Measurements from ENCODE around the gene DYNC1I2.
A peak's percentile ranks its signal among the peaks of the same experiment; 100 is the strongest.

Gene DYNC1I2

DNA sequence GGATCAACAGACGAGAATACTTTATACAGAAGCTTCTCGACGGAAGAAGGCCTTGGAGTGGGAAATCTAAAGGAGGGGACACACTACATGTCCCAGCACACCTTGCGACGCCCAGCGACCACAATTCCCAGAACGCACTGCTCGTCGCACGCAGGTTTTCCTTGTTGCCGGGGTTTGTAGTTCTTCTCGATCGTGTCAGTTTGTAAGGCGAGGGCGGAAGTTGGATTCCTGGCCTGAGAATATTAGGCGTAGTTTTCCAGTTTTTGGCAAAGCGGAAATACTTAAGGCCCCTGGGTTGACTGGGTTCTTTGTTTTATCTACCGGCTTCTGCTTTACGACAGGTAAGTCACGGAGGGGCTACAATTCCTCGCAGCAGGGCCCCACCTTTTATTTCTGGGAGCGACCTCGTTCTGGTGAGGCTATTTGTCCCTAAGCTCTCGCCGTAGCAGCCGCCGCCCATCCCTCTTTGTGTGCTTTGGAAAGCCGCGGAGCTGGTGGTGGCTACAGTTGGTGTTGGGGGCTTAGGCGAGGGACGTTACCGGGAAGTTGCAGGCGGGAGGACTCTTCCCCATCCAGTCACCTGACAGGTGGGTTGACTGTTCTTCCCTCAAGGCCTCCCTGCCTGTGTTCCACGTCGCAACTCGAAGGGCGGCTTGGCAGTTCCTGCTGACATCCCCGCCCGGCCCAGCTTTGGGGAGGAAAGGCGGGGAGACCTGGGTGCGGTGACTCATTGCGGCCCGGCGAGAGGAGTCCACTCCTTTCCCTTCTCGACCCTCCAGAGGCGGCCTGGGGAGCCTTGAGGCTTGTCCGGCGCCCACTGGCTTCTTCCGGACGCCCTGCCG lies at the start of gene DYNC1I2:
Gene DYNC1I2, plus strand, starts transcription at position 183 of the 842 bp plus-strand sequence. CDS start 2,687 bp downstream, outside the sequence.
- peak; percentile 97 for DNase-seq (ENCODE audit: low read depth)
- TF ChIP-seq, protein P1, sequence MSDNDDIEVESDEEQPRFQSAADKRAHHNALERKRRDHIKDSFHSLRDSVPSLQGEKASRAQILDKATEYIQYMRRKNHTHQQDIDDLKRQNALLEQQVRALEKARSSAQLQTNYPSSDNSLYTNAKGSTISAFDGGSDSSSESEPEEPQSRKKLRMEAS (IDR thresholded peaks at IDR 0.05; ENCODE audit: low read depth, low read length) = peak; percentile 49
- TF ChIP-seq MYC (IDR thresholded peaks at IDR 0.05; ENCODE audit: low read depth, low read length) = peak; percentile 76
- TF ChIP-seq POLR2A (IDR thresholded peaks at IDR 0.05; ENCODE audit: extremely low read depth, insufficient read length) = peak; percentile 25
- TF ChIP-seq, protein P2, sequence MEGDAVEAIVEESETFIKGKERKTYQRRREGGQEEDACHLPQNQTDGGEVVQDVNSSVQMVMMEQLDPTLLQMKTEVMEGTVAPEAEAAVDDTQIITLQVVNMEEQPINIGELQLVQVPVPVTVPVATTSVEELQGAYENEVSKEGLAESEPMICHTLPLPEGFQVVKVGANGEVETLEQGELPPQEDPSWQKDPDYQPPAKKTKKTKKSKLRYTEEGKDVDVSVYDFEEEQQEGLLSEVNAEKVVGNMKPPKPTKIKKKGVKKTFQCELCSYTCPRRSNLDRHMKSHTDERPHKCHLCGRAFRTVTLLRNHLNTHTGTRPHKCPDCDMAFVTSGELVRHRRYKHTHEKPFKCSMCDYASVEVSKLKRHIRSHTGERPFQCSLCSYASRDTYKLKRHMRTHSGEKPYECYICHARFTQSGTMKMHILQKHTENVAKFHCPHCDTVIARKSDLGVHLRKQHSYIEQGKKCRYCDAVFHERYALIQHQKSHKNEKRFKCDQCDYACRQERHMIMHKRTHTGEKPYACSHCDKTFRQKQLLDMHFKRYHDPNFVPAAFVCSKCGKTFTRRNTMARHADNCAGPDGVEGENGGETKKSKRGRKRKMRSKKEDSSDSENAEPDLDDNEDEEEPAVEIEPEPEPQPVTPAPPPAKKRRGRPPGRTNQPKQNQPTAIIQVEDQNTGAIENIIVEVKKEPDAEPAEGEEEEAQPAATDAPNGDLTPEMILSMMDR (IDR thresholded peaks at IDR 0.05; ENCODE audit: low read depth, low read length) = no peak
- H3K4me3 ChIP-seq (ENCODE audit: low read depth, low read length) = peak within 1 kb of the TSS; percentile 95

DNA sequence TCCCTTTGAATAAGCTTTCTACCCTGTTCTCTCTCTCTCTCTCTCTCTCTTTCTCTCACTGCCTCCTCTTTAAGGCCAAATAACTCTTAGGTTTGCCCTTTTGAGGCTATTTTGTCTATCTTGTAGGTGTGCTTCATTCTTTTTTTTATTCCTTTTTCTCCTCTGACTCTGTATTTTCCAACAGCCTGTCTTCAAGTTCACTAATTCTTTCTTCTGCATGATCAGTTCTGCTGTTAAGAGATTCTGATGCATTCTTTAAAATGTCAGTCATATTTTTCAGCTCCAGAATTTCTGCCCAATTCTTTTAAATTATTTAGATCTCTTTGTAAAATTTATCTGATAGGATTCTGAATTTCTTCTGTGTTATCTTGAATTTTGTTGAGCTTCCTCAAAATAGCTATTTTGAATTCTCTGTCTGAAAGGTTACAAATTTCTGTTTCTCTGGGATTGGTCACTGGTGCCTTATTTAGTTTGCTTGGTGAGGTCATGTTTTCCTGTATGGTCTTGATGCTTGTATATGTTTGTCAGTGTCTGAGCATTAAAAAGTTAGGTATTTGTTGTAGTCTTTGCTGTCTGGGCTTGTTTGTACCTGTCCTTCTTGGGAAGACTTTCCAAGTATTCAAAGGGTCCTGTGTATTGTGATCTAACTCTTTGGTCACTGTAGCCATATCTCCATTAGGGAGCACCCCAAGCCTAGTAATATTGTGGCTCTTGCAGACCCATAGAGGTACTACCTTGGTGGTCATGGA lies 35.4 kb upstream of the DYNC1I2 start:
- H3K4me3 ChIP-seq (ENCODE audit: low read depth, low read length) = no peak overlapping the region
- DNase-seq (ENCODE audit: low read depth) = no peak
- TF ChIP-seq, protein P2 (IDR thresholded peaks at IDR 0.05; ENCODE audit: low read depth, low read length) = no peak
- TF ChIP-seq, protein P1 (IDR thresholded peaks at IDR 0.05; ENCODE audit: low read depth, low read length) = no peak
- TF ChIP-seq MYC (IDR thresholded peaks at IDR 0.05; ENCODE audit: low read depth, low read length) (no peak), POLR2A (IDR thresholded peaks at IDR 0.05; ENCODE audit: extremely low read depth, insufficient read length) (no peak)

DNA sequence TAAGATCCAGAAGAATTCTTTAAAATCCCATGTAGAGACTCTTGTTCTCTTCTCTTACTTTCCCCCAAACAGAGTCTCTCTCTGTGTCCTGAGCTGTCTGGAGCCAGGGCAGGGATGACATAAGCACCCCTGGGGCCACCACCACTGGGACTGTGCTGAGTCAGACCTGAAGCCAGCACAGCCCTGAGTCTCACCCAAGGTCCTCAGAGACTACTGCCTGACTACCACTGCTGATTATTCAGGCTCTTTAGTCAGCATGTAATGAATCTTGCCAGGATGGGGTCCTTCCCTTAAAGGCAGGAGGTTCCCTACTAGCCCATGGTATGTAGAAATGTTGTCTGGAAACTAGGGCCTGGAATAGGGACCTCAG lies 34.9 kb upstream of the DYNC1I2 start:
- TF ChIP-seq MYC (IDR thresholded peaks at IDR 0.05; ENCODE audit: low read depth, low read length) (no peak), POLR2A (IDR thresholded peaks at IDR 0.05; ENCODE audit: extremely low read depth, insufficient read length) (no peak)
- TF ChIP-seq, protein P2 (IDR thresholded peaks at IDR 0.05; ENCODE audit: low read depth, low read length) = no peak
- TF ChIP-seq, protein P1 (IDR thresholded peaks at IDR 0.05; ENCODE audit: low read depth, low read length) = no peak
- DNase-seq (ENCODE audit: low read depth) = peak; percentile 84
- H3K4me3 ChIP-seq (ENCODE audit: low read depth, low read length) = no peak overlapping the region

DNA sequence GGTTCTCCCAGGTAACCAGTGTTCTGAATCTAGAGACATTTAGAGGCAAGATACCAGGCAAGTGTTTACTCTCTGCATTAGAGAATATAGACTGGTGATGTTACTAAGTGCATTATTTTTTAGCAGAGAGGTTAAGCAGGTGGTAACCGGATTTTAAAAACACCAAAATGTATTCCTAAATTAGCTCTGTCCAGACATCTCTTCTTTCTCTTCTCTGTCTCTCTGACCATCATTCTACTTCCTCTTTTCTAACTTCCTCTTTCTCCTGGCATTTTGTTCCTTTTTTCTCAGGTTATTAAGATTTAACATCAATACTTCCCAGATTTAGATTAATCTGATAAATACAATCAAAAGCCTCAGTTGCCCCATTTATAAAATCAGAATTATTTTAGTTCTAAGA lies 31.7 kb upstream of the DYNC1I2 start:
- TF ChIP-seq, protein P2 (IDR thresholded peaks at IDR 0.05; ENCODE audit: low read depth, low read length) = no peak
- TF ChIP-seq POLR2A (IDR thresholded peaks at IDR 0.05; ENCODE audit: extremely low read depth, insufficient read length) (no peak), MYC (IDR thresholded peaks at IDR 0.05; ENCODE audit: low read depth, low read length) (no peak)
- TF ChIP-seq, protein P1 (IDR thresholded peaks at IDR 0.05; ENCODE audit: low read depth, low read length) = no peak
- peak; percentile 66 for DNase-seq (ENCODE audit: low read depth)
- no peak overlapping the region for H3K4me3 ChIP-seq (ENCODE audit: low read depth, low read length)

DNA sequence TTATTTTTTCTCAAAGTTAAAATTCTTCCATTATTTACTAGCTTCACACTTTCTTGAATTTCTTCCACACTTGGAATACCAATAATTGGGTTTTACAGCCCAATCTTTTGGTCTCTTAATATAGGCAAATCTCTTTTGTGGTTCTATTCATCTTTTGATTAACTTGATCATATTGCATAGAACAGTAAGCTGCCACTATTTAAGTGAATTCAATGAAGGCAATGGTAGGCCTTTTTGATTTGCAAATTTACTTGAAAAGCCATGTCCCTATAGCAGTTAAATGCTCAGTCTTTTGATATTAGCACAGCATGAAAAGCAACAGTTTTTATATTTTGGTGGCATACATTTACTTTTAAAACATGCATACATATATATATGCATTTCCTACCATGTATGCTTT lies 20.2 kb upstream of the DYNC1I2 start:
- TF ChIP-seq POLR2A (IDR thresholded peaks at IDR 0.05; ENCODE audit: extremely low read depth, insufficient read length) = no peak
- TF ChIP-seq, protein P1 (IDR thresholded peaks at IDR 0.05; ENCODE audit: low read depth, low read length) = no peak
- TF ChIP-seq, protein P2 (IDR thresholded peaks at IDR 0.05; ENCODE audit: low read depth, low read length) = no peak
- no peak for TF ChIP-seq MYC (IDR thresholded peaks at IDR 0.05; ENCODE audit: low read depth, low read length)
- DNase-seq (ENCODE audit: low read depth) = no peak
- H3K4me3 ChIP-seq (ENCODE audit: low read depth, low read length) = no peak overlapping the region
